HG03439 (cell line): ENCODE data around the gene AIRE.
"Not testable (repeated sequence)": the region's sequence is repeated elsewhere in the genome, so short reads cannot be mapped to it uniquely, and the experiment has no call there.

Source experiments
- ATAC-seq: cut with Tn5 transposase; IDR thresholded peaks from one replicate; pipeline ENCODE4 v1.9.1; 2021; ENCODE audit warnings: mild to moderate bottlenecking, moderate library complexity; ENCODE audit not compliant: unreplicated experiment

Gene AIRE

DNA sequence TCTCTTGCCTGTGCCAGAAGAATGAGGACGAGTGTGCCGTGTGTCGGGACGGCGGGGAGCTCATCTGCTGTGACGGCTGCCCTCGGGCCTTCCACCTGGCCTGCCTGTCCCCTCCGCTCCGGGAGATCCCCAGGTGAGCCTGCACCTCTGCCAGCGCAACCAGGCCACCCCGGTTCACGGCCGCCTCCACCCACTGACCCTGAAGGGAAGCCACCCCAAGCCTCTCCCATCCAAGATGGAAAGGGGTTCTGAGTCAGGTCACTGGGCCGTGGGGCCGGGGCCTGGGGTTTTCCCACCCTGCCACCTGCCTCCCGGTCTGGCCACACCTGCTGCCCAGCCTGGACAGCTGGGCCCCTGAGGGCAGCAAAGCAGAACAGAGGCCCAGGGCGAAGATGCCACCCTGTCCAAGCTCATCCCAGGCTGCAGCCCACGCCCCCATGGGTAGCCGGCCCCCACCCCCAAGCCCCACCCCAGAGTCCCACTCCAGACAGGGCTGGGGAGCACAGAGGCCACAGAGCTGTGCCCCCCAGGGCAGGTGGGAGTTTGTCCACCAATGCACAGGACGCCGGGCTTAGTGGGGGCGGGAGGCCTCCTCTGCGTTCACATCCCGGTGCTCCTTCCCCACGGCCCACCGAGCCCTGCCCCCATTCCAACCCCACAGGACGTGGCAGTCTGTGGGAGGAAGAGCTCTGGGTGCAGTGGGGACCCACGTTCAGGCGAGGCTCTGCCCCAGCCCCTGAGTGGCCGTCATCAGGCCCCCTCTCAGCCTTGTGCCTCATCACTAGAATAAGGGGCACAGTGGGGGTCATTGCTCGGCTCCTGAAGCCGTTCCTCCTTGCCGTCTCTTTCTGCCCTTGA lies 5.6 kb downstream of the AIRE start:
- ATAC-seq, result no peak

DNA sequence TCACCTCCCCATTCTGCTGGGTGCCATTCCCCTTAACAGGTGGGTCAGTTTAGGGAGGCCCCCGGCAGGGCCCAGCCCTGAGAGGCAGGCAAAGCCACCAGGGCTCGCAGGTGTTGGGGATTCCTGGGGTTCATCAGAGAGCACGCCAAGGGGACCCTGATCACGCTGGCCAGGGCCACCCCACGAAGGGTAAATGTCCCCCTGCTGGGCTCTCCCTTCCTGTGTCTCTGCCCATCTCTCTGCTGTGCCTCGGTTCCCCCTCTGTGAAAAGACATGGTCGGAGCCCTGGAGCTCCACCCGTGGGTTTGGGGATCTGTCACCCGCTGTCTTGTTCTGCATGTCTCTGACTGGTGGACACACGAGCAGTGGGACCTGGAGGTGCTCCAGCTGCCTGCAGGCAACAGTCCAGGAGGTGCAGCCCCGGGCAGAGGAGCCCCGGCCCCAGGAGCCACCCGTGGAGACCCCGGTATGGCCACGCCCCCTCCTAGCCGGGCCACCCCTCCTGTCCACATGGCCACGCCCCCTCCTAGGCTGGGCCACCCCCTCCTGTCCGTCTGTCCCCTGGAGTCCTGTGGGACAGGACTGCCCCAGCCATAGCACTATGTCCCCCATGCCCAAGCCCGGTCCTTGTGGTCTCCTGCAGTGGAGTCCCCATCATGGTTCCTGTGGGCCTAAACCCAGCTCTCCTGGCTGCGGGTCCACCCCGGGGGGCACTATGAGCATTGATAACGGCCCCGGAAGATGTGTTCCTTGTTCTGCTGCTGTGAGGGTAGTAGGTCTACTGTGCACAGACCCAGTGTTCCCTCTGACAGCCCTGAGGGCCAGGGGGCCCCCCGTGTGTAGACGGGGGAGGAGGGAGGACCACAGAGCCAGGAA lies 6.5 kb downstream of the AIRE start:
- no peak for ATAC-seq

DNA sequence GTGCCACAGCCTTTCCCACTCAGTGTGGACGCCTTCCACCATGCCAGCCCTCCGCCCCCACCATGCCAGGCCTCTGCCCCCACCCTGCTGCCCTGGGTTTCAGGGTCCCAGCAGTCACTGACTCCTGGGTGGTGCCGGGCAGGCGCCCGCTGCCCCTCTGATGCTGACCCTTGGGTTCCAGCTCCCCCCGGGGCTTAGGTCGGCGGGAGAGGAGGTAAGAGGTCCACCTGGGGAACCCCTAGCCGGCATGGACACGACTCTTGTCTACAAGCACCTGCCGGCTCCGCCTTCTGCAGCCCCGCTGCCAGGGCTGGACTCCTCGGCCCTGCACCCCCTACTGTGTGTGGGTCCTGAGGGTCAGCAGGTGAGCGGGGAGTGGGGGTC lies 7.1 kb downstream of the AIRE start:
- no peak for ATAC-seq

DNA sequence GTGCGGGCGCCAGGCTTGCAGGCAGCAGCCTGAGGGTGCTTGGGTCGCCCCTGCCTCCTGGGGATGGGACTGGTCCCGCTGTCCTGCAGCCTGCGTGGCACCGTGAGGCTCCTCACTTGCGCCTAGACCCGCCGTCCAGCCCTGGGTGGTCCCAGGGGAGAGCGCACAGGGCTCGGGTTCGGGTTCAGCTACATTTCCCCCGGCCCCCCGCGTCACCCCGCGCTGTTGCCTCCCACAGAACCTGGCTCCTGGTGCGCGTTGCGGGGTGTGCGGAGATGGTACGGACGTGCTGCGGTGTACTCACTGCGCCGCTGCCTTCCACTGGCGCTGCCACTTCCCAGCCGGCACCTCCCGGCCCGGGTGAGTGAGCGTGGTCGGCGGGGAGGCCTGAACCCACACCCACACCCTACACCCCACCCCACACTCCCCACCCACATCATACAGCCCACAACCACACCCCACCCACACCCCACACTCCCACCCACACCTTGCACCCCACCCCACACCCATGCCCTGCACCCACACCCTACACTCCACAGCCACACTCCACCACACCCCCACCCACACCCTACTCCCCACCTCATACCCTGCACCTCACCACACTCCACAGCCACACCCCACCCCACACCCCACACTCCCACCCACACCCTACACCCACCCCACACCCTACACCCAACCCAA lies 8.0 kb downstream of the AIRE start:
- no peak for ATAC-seq

DNA sequence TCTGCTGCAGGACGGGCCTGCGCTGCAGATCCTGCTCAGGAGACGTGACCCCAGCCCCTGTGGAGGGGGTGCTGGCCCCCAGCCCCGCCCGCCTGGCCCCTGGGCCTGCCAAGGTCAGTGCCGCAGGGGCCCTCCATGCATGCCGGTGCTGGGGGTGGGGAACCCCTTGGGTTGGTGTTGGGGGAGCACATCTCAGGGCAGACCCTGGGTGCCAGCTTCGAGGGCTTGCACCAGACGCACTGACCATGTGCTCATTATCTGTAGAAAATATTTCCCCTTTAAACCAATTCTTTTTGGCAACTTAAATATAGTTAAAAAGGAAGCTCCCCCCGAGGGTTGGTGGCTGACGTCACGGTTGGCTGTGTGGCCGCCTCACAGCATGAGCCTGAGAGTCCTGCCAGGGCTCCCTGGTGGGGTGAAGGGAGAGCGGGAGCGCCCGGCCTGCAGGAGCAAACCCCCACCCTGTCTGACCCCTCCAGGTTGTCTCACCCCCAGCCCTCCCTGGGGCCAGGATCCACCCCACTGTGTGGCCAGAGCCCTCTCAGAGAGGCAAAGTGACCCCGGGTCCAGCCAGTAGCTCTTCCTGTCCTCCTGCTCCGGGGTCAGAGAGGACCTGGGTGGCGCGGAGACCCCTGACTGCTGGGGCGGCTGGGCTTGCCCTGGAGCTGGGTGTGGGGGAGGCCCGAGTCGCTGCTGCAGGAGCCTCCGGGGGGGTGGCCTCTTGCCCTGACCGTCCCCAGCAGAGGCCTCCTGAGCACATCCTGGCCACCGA lies 8.9 kb downstream of the AIRE start:
- ATAC-seq, result no peak

DNA sequence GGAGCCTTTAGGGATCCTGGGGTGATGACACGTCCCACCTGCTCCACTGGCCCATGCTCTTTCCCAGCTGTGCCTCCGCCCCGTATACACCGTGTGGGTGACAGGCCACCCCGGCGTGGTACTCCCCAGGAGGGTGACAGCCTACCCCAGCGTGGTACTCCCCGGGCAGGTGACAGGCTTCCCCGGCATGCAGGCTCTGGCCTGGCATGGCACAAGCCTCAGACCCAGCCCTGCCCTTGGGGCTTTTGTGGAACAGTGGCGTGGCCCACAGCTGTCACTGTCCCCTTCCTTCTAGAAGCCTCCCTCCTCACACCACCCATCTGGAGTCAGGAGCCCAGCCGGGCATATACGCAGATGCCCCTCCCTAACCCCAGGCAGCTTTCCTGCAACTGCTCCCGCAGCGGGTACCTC lies 9.5 kb downstream of the AIRE start:
- no peak for ATAC-seq

DNA sequence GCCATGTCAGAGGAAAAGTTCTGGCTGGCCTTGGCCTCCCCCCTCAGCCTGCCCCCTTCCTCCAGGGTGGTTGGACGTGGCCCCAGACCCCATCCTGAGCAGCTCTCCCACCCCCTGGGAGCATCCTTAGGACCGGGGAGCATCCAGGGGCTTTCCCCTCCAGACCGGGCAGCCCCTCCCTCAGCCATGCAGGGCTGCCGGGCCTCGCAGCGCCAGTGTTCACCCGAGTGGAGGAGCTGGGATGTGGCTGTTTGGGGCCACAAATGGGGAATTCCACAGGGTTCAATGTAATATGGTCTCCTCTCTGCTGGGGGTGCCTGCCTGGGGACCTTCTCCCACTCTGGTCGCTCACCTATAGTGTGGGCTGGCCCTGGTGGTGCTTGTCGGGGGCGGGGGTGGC lies 10.0 kb downstream of the AIRE start:
- no peak for ATAC-seq

DNA sequence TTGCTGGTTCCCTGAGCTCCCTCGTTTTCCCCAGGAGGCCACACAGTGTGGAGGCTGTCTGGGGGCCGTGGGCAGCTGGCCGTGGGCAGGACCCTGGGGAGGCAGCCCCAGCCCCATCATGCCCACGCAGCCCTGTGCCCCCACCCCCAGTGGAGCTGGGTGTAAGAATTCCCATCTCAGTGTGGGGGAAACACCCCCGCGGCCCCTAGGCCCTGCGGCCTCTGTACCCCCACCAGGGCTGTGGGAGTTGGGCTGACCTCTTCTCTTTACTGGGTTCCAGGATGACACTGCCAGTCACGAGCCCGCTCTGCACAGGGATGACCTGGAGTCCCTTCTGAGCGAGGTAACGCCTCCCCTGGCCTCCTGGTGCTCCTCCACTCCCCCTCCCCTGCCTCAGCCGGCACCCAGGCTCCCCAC lies 10.4 kb downstream of the AIRE start:
- no peak for ATAC-seq

DNA sequence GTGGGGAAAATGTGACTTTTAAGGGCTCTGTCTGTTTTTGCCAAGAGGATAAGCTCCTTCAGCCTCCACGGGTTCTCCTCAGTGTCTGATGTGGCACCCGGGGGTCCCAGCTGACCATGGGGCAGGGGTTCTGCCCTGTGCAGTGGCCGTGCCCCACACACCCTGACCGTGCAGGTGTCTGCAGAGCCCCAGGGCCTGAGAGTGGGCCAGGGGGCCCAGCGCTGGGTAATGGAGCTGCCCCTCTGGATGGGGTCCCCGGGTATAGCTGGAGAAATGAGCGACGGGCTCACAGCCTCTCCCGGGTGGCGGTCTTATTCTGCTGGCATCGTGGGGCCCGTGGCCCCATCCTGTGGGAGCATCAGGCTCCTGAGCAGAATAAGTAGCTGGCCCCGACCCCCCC lies 11.2 kb downstream of the AIRE start:
- ATAC-seq, result no peak

DNA sequence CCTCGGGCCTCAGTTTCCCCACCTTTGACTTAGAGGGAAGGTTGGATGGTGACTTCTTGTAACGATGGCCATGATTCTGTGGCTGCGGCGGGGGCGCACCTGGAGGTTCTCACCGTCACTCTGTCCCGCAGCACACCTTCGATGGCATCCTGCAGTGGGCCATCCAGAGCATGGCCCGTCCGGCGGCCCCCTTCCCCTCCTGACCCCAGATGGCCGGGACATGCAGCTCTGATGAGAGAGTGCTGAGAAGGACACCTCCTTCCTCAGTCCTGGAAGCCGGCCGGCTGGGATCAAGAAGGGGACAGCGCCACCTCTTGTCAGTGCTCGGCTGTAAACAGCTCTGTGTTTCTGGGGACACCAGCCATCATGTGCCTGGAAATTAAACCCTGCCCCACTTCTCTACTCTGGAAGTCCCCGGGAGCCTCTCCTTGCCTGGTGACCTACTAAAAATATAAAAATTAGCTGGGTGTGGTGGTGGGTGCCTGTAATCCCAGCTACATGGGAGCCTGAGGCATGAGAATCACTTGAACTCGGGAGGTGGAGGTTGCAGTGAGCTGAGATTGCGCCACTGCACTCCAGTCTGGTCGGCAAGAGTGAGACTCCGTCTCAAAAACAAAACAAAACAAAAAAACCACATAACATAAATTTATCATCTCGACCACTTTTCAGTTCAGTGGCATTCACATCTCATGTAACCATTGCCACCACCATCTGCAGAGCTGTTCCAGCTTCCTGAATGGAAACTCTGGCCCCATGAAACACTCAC lies 12.0 kb downstream of the AIRE start:
- no peak for ATAC-seq

DNA sequence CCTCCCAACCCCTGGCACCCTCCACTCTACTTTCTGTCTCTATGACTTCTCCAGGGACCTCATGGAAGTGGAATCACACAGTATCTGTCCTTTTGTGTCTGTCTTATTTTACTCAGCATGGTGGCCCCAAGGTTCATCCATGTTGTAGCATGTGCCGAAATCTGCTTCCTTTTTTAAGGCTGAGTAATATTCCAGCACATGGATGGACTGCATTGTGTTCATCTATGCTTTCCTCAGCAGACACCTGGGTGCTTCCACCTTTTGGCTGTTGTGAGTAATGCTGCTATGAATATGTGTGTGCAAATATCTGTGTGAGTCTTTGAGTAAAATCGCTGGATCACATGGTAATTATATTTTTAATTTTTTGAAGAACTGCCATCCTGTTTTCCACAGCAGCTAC lies 12.6 kb downstream of the AIRE start:
- ATAC-seq, result no peak

DNA sequence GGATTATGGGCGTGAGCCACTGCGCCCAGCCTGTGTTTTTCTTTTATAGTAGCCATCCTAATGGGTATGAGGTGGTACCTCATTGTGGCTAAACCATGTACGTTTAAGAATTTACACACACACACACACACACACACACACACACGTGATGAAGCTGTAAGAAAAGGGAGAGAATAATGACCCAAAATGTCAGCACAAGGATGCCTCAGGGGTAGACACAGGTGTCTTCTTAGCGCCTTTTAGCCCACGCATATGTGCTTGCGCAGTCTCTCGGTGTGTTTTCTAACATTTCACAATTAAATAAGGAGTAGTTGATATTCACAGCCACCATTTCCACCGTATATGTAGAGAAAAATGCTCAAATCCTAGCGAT lies 13.4 kb downstream of the AIRE start:
- ATAC-seq, result no peak

DNA sequence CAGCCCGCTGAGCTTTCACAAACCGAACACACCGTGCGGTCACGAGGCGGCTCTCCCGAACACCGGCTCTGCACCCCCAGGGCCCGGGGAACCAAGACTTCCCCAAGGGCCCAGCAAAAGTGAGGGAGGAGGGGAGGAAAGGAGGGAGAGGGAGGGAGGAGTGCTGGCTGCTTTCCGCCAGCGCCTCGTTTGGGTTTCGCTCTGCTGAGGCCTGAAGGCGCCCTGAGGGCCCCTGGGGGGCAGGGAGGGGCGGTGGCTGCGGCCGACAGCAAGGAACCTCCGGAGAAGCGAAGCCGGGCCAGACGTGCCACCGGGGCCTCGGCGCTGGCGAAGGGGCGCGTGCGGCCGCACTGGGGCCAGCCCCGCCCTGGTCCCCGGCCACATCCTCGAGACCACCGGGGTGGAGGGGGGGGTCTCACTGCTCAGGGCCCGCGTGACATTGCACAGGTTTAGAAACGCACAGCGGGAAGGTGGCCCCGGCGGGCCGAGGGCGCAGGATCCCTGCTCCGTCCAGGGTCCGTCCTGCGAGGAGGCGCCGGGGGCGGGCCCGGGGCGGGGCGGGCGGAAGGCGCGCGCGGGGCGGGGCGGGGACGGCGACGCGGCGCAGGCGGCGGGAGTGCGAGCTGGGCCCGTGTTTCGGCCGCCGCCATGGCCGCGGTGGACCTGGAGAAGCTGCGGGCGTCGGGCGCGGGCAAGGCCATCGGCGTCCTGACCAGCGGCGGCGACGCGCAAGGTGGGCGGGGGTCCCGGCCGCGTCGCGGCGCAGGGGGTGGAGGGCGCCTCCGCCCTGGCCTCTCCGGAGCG lies 14.0 kb downstream of the AIRE start, which contains the start of gene PFKL:
PFKL (plus strand) TSS at position 596 of the 804 bp plus-strand sequence; CDS start at position 649, 53 bp downstream.
- ATAC-seq, result peak; percentile 48

DNA sequence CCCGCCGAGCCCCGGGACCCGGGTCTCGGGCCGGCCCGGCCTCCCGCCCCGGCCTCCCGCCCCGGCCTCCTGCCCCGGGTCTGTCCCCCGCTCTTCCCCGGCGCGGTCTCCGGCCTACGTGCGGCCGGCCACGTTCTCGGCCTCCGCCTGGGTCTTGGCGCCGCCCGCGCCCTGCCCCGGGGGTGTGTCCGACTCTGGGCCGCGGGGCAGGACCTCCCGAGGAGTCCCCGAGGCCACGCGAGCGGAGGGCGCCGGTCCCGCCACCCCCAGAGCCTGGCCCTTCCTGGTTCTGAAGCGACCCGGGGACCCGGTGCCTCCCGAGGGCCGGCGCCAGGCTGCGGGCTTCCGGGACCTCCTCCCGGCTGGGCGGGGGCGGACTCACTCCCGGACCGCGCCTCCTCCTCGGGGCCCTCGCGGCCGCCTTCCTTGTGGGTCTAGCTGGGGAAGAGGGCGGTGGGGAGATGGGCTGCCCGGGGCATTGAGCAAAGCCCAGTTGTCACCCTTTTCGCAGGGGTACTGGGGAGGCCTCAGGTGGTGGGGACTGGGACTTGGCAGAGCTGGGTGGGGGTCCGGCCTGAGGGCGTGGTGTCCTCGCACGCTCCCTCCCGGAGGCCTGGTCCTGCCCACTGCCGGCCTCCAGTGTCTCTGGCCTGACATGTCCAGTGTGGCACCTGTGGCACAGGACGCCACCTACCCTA lies 14.7 kb downstream of the AIRE start:
- peak; percentile 21 for ATAC-seq

DNA sequence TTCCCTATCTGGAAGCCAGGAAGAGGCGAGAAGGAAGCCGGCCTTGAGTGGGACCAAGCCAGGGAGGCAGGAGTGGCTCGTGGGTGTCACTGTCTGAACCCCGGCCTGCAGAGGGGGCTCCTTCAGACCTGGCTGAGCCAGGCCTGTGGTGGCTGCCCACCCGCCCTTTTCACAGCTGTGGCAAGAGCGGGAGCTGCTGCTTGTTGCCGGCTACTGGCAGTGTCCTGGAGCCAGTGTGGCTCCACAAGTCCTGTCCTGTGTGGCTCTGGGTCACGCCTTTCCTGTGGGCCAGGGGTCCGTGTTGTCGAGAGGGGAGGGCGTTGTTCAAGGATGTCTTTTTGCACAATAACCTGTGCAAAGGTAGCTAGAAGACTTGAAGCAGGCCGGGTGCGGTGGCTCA lies 15.5 kb downstream of the AIRE start:
- no peak for ATAC-seq

DNA sequence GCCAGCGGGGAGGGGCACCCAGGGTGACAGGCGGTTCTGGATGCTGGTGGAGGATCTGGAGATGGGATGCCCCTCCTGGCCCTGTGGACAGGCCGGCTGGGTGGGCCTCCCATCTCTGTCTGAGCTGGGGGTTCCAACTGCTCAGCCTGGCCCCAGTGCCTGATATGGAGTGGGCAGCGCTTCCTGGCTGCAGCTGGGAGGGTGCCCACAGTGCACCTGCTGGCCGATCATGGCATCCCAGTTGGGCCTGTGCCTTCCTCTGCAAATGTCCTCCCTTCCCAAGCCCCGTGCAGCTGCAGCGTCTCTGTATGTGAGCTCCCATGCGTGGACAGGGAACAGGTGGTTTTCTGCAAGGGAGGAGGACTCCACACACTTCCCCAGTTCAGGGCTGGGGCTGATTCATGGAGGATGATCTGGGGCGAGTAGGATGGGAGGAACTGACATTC lies 16.3 kb downstream of the AIRE start:
- no peak for ATAC-seq

DNA sequence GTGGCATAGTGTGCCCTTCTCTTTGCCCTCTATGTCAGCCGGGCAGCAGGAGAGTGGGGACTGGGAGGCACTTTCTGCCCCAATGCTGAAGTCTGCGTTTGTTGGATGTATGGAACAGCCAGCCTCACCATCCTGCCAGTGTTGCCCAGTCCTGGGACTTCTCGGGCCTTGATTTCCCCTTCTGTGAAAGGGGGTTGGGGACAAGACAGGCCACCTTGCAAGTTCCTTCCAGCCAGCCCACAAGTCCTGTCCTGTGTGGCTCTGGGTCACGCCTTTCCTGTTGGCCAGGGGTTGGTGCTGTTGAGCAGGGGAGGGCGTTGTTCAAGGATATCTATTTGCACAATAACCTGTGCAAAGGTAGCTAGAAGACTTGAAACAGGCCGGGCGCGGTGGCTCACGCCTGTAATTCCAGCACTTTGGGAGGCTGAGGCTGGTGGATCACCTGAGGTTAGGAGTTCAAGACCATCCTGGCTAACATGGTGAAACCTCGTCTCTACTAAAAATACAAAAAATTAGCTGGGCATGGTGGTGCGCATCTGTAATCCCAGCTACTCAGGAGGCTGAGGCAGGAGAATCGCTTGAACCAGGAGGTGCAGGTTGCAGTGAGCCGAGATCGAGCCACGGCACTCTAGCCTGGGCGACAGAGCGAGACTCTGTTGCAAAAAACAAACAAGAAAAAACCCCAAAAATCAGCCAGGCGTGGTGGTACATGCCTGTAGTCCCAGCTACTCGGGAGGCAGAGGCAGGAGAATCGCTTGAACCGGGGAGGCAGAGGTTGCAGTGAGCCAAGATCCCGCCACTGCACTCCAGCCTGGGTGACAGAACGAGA lies 17.1 kb downstream of the AIRE start:
- not testable (repeated sequence) for ATAC-seq
